ENCODE data around the gene RARS2.
"Not testable (repeated sequence)": the region's sequence is repeated elsewhere in the genome, so short reads cannot be mapped to it uniquely, and the experiment has no call there.

RARS2 gene

GRCh38 chr6:87498048-87498447 is 91.7 kb downstream of the RARS2 start:
- no peak for DNase-seq

GRCh38 chr6:87494761-87495422 is 94.9 kb downstream of the RARS2 start:
- DNase-seq: no peak

- DNase-seq: not testable (repeated sequence)
These were observed 100.5 kb downstream of the RARS2 start for GRCh38 chr6:87489326-87489725.

GRCh38 chr6:87487555-87487954 is 102.2 kb downstream of the RARS2 start:
- DNase-seq: no peak

- no peak for DNase-seq
These were observed 105.3 kb downstream of the RARS2 start for GRCh38 chr6:87484491-87484890.

GRCh38 chr6:87483929-87484328 is 105.9 kb downstream of the RARS2 start:
- DNase-seq: peak in 1 of 5 experiments; percentile 58

- DNase-seq: no peak
These were observed 107.4 kb downstream of the RARS2 start for GRCh38 chr6:87482366-87482765.

GRCh38 chr6:87481931-87482330 is 107.9 kb downstream of the RARS2 start:
- no peak for DNase-seq

- peak in 3 of 5 experiments; percentile 11 to 81 (median 43) for DNase-seq
These were observed 116.3 kb downstream of the RARS2 start for GRCh38 chr6:87473419-87473903.

GRCh38 chr6:87472525-87473418 is 117.0 kb downstream of the RARS2 start, which contains the start of gene SLC35A1:
SLC35A1 (plus strand) TSS chr6:87472974; CDS start chr6:87473004, 30 bp downstream.
- peak; percentile 63 to 85 (median 77) for DNase-seq

- no peak for DNase-seq
These were observed 124.7 kb downstream of the RARS2 start for GRCh38 chr6:87465051-87465450.
